Adrenal gland (tissue), 5 donors: Measurements from ENCODE around the gene SLC6A20.

Source experiments
- POLR2A ChIP-seq, 2 donors: fragments of 450-650 bp; IDR thresholded peaks; one replicate each; pipeline ENCODE4 v1.6.1; 2017; ENCODE audit warnings: antibody characterized with exemption in 2 of 2, mild to moderate bottlenecking in 2 of 2, moderate library complexity in 1 of 2
- TF ChIP-seq, protein P1 (sequence below), 6 experiments: fragments of 450-650 bp in 4 of 6; fragments of 200-600 bp in 2 of 6; sonication (generic) in 1 of 6; IDR thresholded peaks; 1 replicate in 5 of 6; 2 replicates in 1 of 6; pipeline versions ENCODE4 v1.5.1 to v1.8.0; 2016 to 2021; ENCODE audit warnings: antibody characterized with exemption in 6 of 6, mild to moderate bottlenecking in 2 of 6, moderate library complexity in 1 of 6
- donor health status: DM: no; HTN: no; CAD: no.

DNA sequence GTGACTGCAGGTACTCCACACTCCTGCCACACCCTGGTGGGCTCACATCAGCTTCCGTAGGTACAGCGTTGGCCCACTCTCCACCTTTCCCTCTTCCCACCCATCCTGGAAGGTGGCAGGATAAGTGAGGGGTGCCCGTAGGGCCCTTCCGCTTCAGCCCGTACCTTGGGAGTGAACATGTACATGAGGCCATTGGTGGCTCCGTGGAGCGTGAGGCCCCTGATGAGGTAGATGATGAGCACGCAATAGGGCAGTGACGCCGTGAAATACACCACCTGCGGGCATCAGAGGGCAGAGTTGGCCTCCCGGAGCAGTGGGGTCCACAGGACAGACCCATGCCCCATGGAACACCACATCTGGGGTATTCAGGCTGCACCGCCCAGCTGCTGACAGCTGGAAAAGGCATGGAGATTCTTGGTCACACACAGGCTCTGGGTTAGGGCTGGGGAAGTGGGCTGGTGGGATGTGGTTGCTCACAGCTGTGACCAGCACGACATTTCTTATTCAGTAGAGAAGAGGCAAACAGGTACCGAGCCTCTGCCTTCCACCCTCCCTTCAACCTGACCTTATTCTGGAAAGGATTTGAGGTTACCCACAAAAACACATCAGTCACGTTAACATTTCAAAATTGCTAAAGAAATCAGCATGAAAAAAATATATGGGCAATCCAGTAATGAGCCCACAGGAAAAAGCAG lies 23.8 kb downstream of the SLC6A20 start:
- no peak for TF ChIP-seq POLR2A (IDR thresholded peaks at IDR 0.05)
- TF ChIP-seq, protein P1, sequence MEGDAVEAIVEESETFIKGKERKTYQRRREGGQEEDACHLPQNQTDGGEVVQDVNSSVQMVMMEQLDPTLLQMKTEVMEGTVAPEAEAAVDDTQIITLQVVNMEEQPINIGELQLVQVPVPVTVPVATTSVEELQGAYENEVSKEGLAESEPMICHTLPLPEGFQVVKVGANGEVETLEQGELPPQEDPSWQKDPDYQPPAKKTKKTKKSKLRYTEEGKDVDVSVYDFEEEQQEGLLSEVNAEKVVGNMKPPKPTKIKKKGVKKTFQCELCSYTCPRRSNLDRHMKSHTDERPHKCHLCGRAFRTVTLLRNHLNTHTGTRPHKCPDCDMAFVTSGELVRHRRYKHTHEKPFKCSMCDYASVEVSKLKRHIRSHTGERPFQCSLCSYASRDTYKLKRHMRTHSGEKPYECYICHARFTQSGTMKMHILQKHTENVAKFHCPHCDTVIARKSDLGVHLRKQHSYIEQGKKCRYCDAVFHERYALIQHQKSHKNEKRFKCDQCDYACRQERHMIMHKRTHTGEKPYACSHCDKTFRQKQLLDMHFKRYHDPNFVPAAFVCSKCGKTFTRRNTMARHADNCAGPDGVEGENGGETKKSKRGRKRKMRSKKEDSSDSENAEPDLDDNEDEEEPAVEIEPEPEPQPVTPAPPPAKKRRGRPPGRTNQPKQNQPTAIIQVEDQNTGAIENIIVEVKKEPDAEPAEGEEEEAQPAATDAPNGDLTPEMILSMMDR (IDR thresholded peaks at IDR 0.05) = no peak
